Stimulated activated CD4-positive, alpha-beta T cell treated with anti-CD3 and anti-CD28 coated beads, Interleukin-12 subunit alpha, Interleukin-12 subunit beta, amount 100 ng/mL, for 4 hours (primary cell): ENCODE results near the gene CALHM6.
"Not testable (repeated sequence)": the region's sequence is repeated elsewhere in the genome, so short reads cannot be mapped to it uniquely, and the experiment has no call there.

Source experiments
- DNase-seq: peaks from one replicate; pipeline ENCODE4 v3.0.0-alpha.2; 2020

The CALHM6 gene

DNA sequence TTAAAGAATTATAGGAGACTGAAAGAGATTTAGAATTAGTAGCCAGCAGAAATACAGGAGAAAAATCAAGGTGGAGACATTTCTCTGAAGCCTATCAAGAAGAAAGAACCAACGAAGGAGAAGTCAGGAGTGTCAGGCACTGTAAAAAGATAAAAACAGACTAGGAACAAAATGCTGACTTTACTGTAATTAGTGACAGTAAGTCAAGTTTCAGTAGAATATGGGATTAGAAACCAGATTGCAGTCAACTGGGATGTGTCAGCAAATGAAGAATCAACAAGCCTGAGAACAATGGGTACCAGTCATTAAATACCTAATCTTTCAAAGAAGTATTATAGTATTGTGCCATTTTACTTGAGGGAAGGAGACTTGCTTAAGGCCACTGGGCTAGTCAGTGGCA is 21.6 kb downstream of the CALHM6 start:
- no peak for DNase-seq

DNA sequence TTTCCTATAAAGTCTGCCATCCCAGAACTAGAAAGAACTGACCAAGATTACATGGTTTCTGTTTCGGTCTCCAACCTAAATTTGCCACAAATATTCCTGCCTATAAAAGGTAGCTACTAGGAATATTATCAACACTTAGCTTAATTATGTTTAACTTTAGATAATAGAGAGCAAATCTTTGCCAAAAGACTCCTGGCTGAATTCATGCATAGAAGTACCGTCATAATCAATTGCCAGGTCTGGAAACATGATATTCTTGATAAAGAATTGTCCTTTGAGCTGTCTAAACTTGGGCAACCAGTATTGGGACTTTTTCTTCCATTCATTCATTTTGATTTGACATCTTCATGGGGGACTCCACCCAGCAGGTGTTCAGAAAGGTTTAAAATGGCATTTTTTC is 22.4 kb downstream of the CALHM6 start:
- no peak for DNase-seq

DNA sequence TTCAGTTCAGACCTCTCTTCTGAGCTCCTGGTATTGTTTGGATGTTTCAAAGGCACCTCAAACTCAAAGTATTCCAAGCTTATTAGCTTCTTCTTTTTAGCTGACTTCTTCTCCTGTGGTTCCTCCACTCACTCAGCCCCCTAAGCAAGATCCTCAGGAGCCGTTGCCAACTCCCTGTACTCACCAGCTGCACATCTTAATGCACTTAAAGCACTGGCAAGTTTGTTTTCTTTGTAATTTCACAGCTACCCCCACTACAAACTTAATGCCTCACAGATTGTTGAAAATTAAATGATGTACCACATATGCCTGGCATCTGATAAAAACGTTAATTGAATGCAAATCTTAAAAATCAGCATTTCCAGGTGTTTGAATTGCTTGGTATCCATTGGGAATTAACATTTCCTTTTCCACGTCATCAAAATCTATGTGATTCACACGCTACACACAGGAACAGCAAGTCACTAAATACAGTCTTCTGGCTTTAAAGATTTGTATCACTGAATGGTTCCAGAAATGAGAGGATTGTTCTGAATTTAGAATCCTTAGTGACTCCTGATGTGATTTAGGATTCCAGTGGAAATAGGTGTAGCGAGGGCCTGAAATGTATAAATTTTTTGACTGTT is 24.5 kb downstream of the CALHM6 start:
- DNase-seq = no peak

DNA sequence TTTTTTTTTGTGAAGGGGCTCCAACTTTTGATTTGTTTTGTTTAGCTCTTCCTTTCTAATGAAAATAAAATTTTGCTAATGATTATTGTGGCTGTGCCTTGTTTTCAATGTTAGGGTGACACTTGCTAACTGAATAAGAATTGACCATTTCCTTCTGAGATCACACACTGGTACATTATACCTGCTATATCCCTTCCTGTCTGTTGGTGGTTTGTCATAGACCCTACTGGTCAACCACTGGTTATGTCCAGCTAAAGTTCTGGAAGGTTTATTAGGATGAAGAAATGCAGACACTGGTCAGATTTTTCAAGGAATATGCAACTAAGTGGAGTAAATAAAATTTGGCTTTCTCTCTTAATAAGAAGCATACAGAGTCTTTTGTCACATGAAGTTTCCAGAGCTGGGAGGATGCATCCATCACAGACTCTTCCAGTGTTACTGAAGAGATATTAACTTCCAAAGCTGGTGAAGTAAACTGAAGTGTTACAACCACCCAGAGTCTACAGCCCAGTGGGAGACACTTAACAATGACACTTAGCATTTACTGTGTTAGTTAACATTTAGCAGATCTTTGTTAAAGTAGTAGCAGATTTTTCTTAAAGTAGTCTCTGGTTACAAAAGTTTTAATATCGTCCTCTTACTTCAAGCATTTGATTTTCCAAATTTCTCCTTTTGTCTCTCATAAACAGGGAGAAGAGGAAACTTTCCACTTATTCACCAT is 30.6 kb downstream of the CALHM6 start:
- no peak for DNase-seq

DNA sequence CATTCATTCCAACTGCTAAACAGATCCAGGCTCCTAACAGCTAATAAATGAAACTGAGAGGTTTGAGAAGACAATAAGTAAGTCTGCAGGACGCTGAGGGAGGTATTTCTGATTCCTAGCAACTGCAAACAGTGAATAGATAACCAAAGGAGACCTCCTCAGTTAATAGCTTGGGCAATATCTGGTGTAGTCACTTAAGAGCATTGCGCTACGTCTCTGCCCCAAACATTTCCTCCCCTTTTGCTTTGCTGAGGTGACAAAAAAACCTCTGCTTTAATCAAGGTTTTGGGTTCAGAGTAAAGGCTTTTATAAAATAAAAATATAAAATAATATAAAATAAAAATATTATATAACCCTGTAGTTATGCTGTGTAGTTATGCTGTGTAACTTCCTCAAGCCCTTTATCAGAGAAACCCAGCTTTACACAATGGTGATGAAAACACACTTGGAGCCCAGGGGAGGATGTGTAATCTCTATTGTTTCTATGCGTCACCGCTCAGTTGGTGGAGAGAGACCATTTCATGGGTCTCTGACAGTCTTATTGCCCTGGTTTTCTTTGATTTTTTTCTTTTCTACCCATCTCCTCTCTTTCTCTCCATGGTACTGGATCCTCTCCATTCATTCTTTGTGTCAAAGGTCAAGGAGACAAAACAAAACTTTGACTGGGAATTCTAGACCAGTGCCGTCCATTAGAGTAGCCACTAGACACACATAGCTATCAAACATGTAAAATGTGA is 31.3 kb downstream of the CALHM6 start:
- DNase-seq = no peak

DNA sequence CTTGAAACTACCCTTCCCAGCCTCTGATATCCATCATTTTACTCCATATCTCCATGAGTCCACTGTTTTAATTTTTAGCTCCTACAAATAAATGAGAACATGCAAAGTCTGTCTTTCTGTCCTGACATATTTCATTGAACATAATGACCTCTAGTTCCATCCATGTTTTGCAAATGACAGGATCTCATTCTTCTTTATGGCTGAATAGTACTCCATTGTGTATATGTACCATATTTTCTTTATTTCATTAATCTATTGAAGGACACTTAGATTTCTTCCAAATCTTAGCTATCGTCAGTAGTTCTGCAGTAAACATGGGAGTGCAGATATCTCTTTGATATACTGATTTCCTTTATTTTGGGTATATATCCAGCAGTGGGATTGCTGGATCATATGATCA is 34.0 kb downstream of the CALHM6 start:
- DNase-seq = not testable (repeated sequence)

DNA sequence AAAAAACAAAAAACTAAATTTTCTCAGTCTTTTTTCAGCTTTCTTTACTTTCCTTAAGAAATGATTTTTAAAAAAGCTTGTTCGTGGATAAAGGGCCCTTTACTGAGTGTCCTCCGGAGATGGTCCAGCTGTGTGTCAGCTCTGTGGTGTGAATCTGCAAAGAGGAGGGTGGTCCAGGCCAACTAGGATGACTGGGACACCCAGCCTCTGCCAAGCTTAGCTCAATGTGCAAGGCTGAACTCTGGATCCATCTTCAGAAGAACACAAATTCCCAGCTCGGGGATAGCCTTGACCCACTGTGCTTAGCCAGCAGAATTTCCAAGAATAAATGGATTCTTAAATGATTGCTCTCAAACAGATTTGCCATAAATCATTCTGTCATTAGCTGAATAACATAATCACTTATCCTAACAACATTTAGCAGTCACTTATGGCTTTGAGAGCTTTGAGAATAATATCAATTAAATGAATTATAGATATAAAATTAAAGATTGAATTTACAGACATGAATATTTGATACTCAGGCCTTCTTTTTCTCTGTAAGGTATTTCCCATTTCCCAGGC is 36.0 kb downstream of the CALHM6 start:
- no peak for DNase-seq

DNA sequence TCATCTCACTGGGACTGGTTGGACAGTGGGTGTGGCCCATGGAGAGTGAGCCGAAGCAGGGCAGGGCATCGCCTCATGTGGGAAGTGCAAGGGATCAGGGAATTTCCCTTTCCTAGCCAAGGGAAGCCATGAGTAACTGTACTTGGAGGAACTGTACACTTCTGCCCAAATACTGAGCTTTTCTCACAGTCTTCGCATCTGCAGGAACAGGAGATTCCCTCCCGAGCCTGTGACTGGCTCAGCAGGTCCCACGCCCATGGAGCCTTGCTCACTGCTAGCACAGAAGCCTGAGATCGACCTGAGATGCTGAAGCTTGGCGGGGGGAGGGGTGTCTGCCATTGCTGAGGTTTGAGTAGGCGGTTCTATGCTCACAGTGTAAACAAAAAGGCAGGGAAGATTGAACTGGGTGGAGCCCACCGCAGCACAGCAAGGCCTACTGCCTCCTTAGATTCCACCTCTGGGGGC is 39.8 kb downstream of the CALHM6 start:
- no peak for DNase-seq

DNA sequence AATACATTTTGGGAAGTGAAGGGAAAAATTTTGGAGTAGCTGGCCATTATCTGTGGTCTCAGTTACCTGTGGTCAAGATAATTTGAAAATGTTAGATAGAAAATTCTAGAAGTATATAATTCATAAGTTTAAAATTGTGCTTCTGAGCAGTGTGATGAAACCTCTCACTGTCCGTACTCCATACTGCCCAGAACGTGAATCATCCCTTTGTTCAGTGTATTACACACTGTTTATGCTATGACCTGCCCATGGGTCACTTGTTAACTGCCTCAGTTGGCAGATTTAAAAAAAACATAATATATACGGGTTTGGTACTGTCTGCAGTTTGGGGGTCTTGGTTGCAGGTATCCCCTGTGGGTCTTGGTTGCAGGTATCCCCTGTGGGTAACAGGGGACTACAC is 46.1 kb downstream of the CALHM6 start:
- DNase-seq = no peak

DNA sequence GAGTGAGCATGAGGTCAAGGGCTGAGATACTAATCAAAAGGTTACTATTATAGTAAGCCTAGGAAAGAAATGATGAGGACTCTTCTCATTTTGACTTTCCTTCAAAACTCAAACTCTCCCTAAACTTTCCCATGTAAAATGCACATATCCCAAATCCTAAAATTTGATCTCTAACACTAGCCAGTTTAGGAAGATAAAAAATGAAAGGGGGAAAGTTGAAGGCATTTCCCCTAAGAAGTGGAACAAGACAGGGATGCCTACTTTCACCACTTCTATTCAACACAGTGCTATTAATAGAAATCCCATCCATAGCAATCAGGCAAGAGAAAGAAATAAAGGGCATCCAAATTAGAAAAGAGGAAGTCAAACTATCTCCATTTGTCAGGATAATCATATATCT is 47.4 kb downstream of the CALHM6 start:
- DNase-seq = no peak

DNA sequence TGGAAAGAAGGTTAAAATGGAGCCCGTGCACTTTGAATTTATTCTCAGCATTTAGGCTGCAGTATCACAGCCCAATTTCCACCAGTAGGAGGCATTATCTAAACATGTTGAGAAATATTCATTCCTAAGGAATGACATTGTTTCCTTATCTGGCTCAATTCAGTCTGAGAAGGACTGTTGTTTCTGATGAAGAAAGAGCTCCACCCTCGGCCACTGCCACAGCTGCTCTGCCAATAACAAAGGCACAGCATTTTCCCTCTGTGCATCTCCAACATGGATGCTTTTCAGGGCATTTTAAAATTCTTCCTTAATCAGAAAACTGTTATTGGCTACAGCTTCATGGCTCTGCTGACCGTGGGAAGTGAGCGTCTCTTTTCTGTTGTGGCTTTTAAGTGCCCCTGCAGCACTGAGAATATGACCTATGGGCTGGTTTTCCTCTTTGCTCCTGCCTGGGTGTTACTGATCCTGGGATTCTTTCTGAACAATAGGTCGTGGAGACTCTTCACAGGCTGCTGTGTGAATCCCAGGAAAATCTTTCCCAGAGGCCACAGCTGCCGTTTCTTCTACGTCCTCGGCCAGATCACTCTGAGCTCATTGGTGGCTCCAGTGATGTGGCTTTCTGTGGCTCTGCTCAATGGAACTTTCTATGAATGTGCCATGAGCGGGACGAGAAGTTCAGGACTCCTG is 50.4 kb downstream of the CALHM6 start, which contains the start of gene CALHM5:
CALHM5 (plus strand) TSS at position 216 of the 687 bp plus-strand sequence; CDS start at position 274, 58 bp downstream.
- no peak for DNase-seq

DNA sequence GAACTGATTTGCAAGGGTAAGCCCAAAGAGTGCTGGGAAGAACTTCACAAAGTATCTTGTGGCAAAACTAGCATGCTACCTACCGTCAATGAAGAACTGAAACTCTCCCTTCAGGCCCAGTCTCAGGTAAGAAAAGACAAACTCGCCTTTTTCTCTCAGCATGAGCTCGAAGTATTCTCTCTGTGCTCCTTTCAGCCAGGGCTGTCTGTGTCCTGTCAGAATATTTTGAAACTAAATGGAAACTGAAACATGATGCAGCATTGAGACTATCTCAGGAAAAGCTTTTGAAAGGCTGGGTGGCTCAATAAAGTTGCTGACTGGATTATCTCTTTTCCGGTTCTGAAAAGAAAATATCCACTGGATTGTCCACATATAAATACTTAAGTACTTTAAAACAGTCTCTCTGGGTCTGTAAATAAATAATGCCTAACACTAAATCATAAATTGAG is 51.0 kb downstream of the CALHM6 start:
- DNase-seq = no peak

DNA sequence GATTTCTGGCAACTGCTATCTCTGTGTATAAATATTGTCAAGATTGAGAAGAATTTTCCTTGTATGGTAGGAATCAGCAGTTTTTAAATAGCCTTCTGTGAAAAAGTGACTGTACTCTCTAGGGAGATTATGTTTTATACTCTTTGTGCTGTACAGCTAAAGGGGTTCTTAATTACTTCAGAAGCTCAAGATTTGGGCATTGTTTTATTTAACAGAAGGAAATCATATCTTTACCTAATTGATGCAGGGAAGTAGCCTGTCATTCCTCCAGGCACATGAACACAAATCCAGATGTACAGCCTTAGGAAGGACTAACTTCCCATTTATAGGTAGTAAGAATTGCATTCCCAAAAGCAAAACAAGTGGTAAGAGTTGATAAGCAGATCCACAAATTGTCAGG is 51.6 kb downstream of the CALHM6 start:
- DNase-seq = no peak
